ENCODE measurements around the gene FKBP1B.

GRCh38 chr2:24106786-24107185, 57.2 kb downstream of the FKBP1B start:
- no peak for TF ChIP-seq CTCF (conservative IDR thresholded peaks at IDR 0.05 in 1 of 2, IDR thresholded peaks at IDR 0.05 in 1 of 2; ENCODE audit: low read depth in 1 of 2, low read length in 2 of 2)
- TF ChIP-seq EZH2 (IDR thresholded peaks at IDR 0.05; ENCODE audit: low read length, missing control alignments), result no peak

Data from fibroblast of lung (primary cell).